SU-DHL-6 (cell line): ENCODE measurements around the gene NPAS2.

ENCODE experiments used
- H2AFZ ChIP-seq: fragments of 200-600 bp; sonication (generic); 2 replicates; pipeline ENCODE4 v1.6.1; 2014; ENCODE audit warnings: low read depth, mild to moderate bottlenecking, moderate library complexity, mixed read lengths, antibody characterized with exemption, low read length; ENCODE audit not compliant: severe bottlenecking
- H3F3A ChIP-seq: fragments of 200-600 bp; shearing (Covaris generic); 2 replicates; pipeline ENCODE4 v1.6.0; 2016; ENCODE audit warnings: antibody characterized with exemption, mild to moderate bottlenecking; ENCODE audit not compliant: insufficient read depth
- H3K27ac ChIP-seq: fragments of 200-600 bp; sonication (generic); 2 replicates; pipeline ENCODE4 v1.5.1; 2016; ENCODE audit warnings: low read depth, mild to moderate bottlenecking, low read length, moderate library complexity, mixed read lengths
- H3K27me3 ChIP-seq: fragments of 200-600 bp; sonication (generic), shearing (Covaris generic); 2 replicates; pipeline ENCODE4 v1.6.0; 2014; ENCODE audit warnings: mild to moderate bottlenecking, low read length
- H3K36me3 ChIP-seq: fragments of 200-600 bp; sonication (generic); 2 replicates; pipeline ENCODE4 v1.6.1; 2014; ENCODE audit warnings: mild to moderate bottlenecking, low read length, mixed read lengths
- H3K4me2 ChIP-seq: fragments of 300-600, 200-600 bp; shearing (Covaris generic), sonication (generic); 2 replicates; pipeline ENCODE4 v1.6.0; 2014; ENCODE audit warnings: low read length, low read depth, mild to moderate bottlenecking; ENCODE audit not compliant: poor library complexity, severe bottlenecking
- H3K4me3 ChIP-seq: fragments of 200-600 bp; sonication (generic); 2 replicates; pipeline ENCODE4 v1.5.1; 2014; ENCODE audit warnings: antibody characterized with exemption, low read length, mild to moderate bottlenecking, mixed read lengths; ENCODE audit not compliant: insufficient read depth, poor library complexity, severe bottlenecking
- H3K79me2 ChIP-seq: fragments of 200-600 bp; sonication (generic); 2 replicates; pipeline ENCODE4 v1.6.1; 2014; ENCODE audit warnings: mild to moderate bottlenecking, low read length, moderate library complexity; ENCODE audit not compliant: insufficient read depth
- H3K9ac ChIP-seq: fragments of 200-600 bp; sonication (generic); 2 replicates; pipeline ENCODE4 v1.7.0; 2014; ENCODE audit warnings: mild to moderate bottlenecking, low read length
- H3K9me2 ChIP-seq: fragments of 200-600 bp; sonication (generic); replicated peaks from 2 replicates; pipeline ENCODE4 v1.6.1; 2014; ENCODE audit warnings: low read length; ENCODE audit not compliant: insufficient read depth
- H3K9me3 ChIP-seq: fragments of 200-600 bp; sonication (generic); 2 replicates; pipeline ENCODE4 v1.6.1; 2014; ENCODE audit warnings: low read length, mixed read lengths; ENCODE audit not compliant: insufficient read depth
- H4K20me1 ChIP-seq: fragments of 200-600 bp; sonication (generic); 2 replicates; pipeline ENCODE4 v1.6.1; 2014; ENCODE audit warnings: low read depth, mild to moderate bottlenecking, antibody characterized with exemption, low read length, moderate library complexity, mixed read lengths
- CTCF ChIP-seq: fragments of 200-600 bp; sonication (generic); IDR thresholded peaks from one replicate; pipeline ENCODE4 v1.5.1; 2017; ENCODE audit warnings: antibody characterized with exemption, mild to moderate bottlenecking, low read length, moderate library complexity; ENCODE audit not compliant: insufficient read depth, poor library complexity, severe bottlenecking
- EZH2phosphoT487 ChIP-seq: fragments of 200-600 bp; sonication (generic), shearing (Covaris generic); conservative IDR thresholded peaks from 2 replicates; pipeline ENCODE4 v1.6.1; 2018; ENCODE audit warnings: mild to moderate bottlenecking, antibody characterized with exemption, low read length, moderate library complexity, mixed read lengths

NPAS2 gene

DNA sequence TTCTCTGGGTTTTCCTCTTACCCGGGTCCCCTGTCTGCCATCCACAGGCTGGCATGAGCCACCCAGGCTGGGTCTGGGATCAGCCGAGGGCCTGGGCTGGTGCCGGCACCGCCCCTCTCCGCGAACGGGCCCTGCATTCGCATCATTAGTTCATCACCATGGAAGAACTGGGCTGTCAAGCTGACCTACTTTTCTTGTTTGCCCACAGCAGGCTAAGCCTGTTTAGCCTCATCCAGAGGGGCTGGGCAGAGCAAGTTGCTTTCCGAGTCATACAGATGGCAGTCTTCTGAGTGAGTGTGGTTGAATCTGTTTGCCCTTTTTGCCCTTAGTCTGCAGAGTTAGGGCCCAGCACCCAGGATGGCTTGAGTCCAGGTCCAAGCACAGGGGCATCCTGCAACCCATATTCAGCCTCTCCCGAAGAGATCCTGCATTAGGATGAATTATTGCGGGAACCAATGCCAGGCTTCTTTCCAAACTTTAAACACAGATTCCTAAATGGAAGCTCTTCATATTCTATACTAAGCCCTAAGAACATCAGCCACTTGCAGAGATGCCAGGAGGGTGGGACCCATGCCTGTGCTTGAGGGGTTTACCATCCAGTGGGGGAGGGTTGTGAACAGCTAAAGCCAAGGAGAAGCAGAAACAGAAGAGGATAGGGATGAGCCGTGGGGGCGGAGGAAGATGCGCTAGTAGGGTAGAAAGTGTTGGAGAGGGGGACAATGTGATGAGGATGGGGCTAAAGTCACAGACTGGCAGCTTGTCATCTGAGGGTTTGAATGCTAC lies 68.0 kb downstream of the NPAS2 start:
- H3K27me3 ChIP-seq, result no peaks in the 10 kb centered on the region
- H3K36me3 ChIP-seq, result no peaks in the 10 kb centered on the region
- no peak overlapping the region for H2AFZ ChIP-seq
- no peak overlapping the region for H3K4me3 ChIP-seq
- H3K79me2 ChIP-seq, result no peaks in the 10 kb centered on the region
- no peaks in the 10 kb centered on the region for H3K9me2 ChIP-seq
- no peaks in the 10 kb centered on the region for H4K20me1 ChIP-seq
- H3K27ac ChIP-seq, result no peak overlapping the region
- no peaks in the 10 kb centered on the region for H3K9me3 ChIP-seq
- no peak for TF ChIP-seq CTCF
- no peak for TF ChIP-seq EZH2phosphoT487
- no peaks in the 10 kb centered on the region for H3F3A ChIP-seq
- no peak overlapping the region for H3K9ac ChIP-seq
- no peak overlapping the region for H3K4me2 ChIP-seq

DNA sequence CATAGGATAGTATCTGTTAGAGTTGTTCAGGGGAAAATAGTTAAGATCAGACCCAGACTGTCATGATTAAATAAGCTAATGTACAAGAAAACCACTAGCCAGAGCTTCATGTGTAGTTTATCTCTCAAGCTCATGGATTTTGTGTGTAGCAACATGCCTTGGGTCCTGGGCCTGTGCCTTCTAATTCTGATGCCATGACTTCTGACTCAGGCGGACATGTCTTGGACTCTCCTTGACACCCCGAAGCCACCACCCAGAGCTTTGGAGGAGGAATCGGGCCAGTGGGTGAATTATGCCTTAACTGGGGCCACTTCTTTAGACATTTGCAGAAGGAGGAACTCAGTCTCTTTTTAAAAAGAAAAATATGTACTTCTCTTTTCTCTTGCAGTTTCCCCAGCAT lies 68.7 kb downstream of the NPAS2 start:
- Histone ChIP-seq H2AFZ (no peak overlapping the region), H3K27ac (no peak overlapping the region), H3K9me3 (no peaks in the 10 kb centered on the region), H3K4me3 (no peak overlapping the region), H3K27me3 (no peaks in the 10 kb centered on the region), H3K4me2 (no peak overlapping the region), H3K79me2 (no peaks in the 10 kb centered on the region), H3K9me2 (no peaks in the 10 kb centered on the region), H3F3A (no peaks in the 10 kb centered on the region), H4K20me1 (no peaks in the 10 kb centered on the region), H3K9ac (no peak overlapping the region), H3K36me3 (no peaks in the 10 kb centered on the region)
- no peak for TF ChIP-seq CTCF
- TF ChIP-seq EZH2phosphoT487, result no peak

- H3K4me2 ChIP-seq, result no peak overlapping the region
- H3K27ac ChIP-seq, result no peak overlapping the region
- H3K27me3 ChIP-seq, result no peaks in the 10 kb centered on the region
- no peak overlapping the region for H3K4me3 ChIP-seq
- no peaks in the 10 kb centered on the region for H4K20me1 ChIP-seq
- no peaks in the 10 kb centered on the region for H3K9me3 ChIP-seq
- H3F3A ChIP-seq, result no peaks in the 10 kb centered on the region
- H3K9ac ChIP-seq, result no peak overlapping the region
- H2AFZ ChIP-seq, result no peak overlapping the region
- H3K9me2 ChIP-seq, result no peaks in the 10 kb centered on the region
- no peaks in the 10 kb centered on the region for H3K79me2 ChIP-seq
- TF ChIP-seq CTCF (no peak), EZH2phosphoT487 (no peak)
- H3K36me3 ChIP-seq, result no peaks in the 10 kb centered on the region
These were observed 69.3 kb downstream of the NPAS2 start for GRCh38 chr2:100889286-100889685.
